Activated CD8-positive, alpha-beta T cell treated with anti-CD3 and anti-CD28 coated beads for 36 hours (primary cell): ENCODE data around the gene TIMM10B. TPM values are rescaled to one million over a fixed set of nuclear protein-coding genes. Genes with fewer than 3 reads are reported as not detected.

Experiments used
- ATAC-seq: fragments of 200-7000 bp; cut with Tn5 transposase; one replicate; pipeline ENCODE4 v1.10.0; 2021; ENCODE audit warnings: mild to moderate bottlenecking, moderate library complexity
- CTCF ChIA-PET: fragments of 350-600 bp; sonication (Branson Sonifier 250); formaldehyde crosslinking; loops from one replicate; lab custom pipeline; 2021; ENCODE audit warnings: antibody characterized with exemption; lab: Charles Lee
- POLR2A ChIA-PET: fragments of 350-600 bp; sonication (Branson Sonifier 250); formaldehyde crosslinking; loops from one replicate; lab custom pipeline; 2021; ENCODE audit warnings: antibody characterized with exemption; lab: Charles Lee
- DNase-seq: peaks from one replicate; pipeline ENCODE4 v3.0.0-alpha.2; 2020
- H3K27ac Mint-ChIP-seq: one replicate; pipeline ENCODE4 v1.8.0; 2021; ENCODE audit warnings: mild to moderate bottlenecking, mixed read lengths
- H3K27me3 Mint-ChIP-seq: one replicate; pipeline ENCODE4 v1.8.0; 2021; ENCODE audit warnings: mixed read lengths
- H3K36me3 Mint-ChIP-seq: one replicate; pipeline ENCODE4 v1.8.0; 2021; ENCODE audit warnings: low read depth, mixed read lengths
- H3K4me1 Mint-ChIP-seq: one replicate; pipeline ENCODE4 v1.8.0; 2021; ENCODE audit warnings: low read depth, mixed read lengths
- H3K4me3 Mint-ChIP-seq: one replicate; pipeline ENCODE4 v1.8.0; 2021; ENCODE audit warnings: mild to moderate bottlenecking, moderate library complexity, mixed read lengths
- H3K9me3 Mint-ChIP-seq: one replicate; pipeline ENCODE4 v1.8.0; 2021; ENCODE audit warnings: mixed read lengths
- intact Hi-C: fragments of 100-400 bp; cut with micrococcal nuclease; formaldehyde crosslinking; loops from one replicate; pipeline ENCODE4 v1.10.0; 2022
- total RNA-seq, 2 experiments: library from RNA; stranded (reverse); gene quantifications; one replicate each; pipeline ENCODE4 v1.2.3, GENCODE V29; 2021
- TF ChIP-seq, protein P1 (sequence below): fragments of 200-600 bp; IDR thresholded peaks from one replicate; pipeline ENCODE4 v1.8.0; 2022; ENCODE audit warnings: antibody characterized with exemption, mild to moderate bottlenecking

The TIMM10B gene
- total RNA-seq, 2 experiments from 2014 or later = 40.6 to 43.0 TPM

DNA sequence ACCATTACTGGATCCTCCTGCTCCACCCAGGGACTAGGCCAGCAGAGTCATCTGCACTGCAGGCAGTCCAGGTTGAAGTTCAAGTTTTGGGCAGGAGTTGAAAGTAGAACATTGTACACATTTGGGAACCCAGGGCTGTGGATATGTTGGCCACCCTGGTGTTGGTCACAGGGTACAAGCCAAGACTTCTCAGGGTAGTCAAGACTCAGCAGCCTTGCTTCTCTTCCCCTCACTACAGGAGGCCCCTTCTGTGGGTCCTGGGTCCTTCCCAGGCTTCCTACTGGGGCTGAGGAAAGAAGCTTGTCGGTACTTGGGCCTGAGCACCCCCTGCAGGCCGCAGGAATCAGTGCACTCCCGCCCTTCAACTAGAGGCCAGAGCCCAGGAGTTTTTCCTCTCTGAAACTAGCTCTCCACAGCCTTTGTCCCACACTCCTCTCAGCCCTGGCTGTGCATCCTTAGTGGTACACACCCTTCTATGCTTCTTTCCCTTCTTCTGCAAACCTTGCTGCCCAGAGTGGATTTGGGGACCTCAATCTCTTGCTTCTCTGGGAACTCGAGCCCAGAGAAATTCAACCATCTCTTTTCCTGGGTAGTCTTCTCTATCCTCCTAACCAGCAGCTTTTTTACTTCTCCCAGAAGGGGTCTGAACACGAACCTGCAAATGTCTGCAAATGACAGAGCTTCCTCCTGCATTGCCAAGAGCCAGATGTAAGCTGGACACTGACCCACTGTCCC, 37.9 kb upstream of the TIMM10B start:
- intact Hi-C loops = loop anchor here (1.0 kb wide), 1 partner anchor 64 kb away; no protein-coding TSS in a partner anchor
- no peaks in the 10 kb centered on the region for H3K4me1 Mint-ChIP-seq
- DNase-seq (peak; percentile 67), ATAC-seq (peak; percentile 90)
- H3K36me3 Mint-ChIP-seq = no peaks in the 10 kb centered on the region
- H3K4me3 Mint-ChIP-seq = no peak overlapping the region
- H3K27ac Mint-ChIP-seq = no peak overlapping the region
- H3K27me3 Mint-ChIP-seq = no peaks in the 10 kb centered on the region
- H3K9me3 Mint-ChIP-seq = no peaks in the 10 kb centered on the region
- TF ChIP-seq, protein P1, sequence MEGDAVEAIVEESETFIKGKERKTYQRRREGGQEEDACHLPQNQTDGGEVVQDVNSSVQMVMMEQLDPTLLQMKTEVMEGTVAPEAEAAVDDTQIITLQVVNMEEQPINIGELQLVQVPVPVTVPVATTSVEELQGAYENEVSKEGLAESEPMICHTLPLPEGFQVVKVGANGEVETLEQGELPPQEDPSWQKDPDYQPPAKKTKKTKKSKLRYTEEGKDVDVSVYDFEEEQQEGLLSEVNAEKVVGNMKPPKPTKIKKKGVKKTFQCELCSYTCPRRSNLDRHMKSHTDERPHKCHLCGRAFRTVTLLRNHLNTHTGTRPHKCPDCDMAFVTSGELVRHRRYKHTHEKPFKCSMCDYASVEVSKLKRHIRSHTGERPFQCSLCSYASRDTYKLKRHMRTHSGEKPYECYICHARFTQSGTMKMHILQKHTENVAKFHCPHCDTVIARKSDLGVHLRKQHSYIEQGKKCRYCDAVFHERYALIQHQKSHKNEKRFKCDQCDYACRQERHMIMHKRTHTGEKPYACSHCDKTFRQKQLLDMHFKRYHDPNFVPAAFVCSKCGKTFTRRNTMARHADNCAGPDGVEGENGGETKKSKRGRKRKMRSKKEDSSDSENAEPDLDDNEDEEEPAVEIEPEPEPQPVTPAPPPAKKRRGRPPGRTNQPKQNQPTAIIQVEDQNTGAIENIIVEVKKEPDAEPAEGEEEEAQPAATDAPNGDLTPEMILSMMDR = peak; percentile 96
- CTCF ChIA-PET = interaction anchor here (0.6 to 14.5 kb wide), 51 partner anchors 10 to 765 kb away, joined by 3 to 652 read pairs (median 6); partner anchors contain the start of genes APBB1, ARFIP2, SMPD1 and TIMM10B
- POLR2A ChIA-PET = interaction anchor here (1.0 to 1.3 kb wide), 4 partner anchors 24 to 64 kb away, joined by 3 to 5 read pairs (median 4); partner anchors contain the start of gene SMPD1

DNA sequence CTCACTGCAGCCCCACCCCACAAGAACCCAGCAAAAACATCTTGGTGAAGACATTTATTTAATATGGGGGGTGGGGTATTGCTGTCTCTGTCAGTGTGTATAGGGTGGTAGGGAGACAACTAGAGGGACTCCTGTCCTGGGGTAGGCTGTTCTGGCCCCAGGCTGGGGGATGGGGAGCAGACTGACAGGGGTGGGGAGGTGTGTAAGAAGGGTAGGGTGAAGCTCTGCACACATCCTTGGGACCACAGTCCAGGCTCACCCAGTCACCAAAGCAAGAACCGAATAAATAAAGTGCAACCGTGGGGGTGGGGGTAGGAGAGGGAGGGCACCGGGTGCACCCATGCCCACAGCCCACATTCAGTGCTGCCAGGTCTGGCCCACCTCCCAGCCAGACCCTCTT, 32.7 kb upstream of the TIMM10B start:
- ChIA-PET CTCF (interaction anchor here (1.6 to 14.5 kb wide), 3 partner anchors 8 to 71 kb away, joined by 4 to 652 read pairs (median 7); partner anchors contain the start of gene HPX), POLR2A (interaction anchor here (1.5 to 1.7 kb wide), 2 partner anchors 34 to 69 kb away, joined by 3 to 5 read pairs; no protein-coding TSS in a partner anchor)
- TF ChIP-seq, protein P1 = no peak
- intact Hi-C loops = no loop called here
- Mint-ChIP-seq H3K27me3 (no peaks in the 10 kb centered on the region), H3K4me1 (no peaks in the 10 kb centered on the region), H3K4me3 (no peak overlapping the region), H3K27ac (no peak overlapping the region), H3K9me3 (no peaks in the 10 kb centered on the region), H3K36me3 (no peaks in the 10 kb centered on the region)
- DNase-seq (no peak), ATAC-seq (no peak)

DNA sequence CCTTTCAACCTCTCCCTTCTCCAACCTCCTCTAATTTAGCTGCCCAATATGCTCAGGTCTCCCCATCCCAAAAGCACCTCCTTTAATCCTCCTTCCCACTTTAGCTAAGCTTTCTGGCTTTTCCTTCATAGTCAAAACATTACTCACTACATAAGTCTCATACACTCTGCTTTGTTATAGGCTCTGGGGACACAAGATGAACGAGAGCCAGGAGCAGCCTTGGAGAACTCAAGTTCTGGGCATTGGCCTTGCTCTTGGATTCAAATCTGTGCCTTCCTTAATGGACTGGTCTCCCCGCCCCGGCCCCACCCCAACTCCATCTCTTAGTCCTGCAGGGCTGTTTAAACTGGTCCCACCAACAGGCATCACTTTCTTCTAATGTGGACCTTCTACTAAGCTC, 29.1 kb upstream of the TIMM10B start:
- CTCF ChIA-PET = interaction anchor here (1.0 to 5.1 kb wide), 5 partner anchors 8 to 90 kb away, joined by 3 to 42 read pairs (median 5); no protein-coding TSS in a partner anchor
- Mint-ChIP-seq H3K4me1 (no peaks in the 10 kb centered on the region), H3K27me3 (no peaks in the 10 kb centered on the region), H3K36me3 (no peaks in the 10 kb centered on the region), H3K27ac (no peak overlapping the region), H3K4me3 (no peak overlapping the region), H3K9me3 (no peaks in the 10 kb centered on the region)
- DNase-seq (no peak), ATAC-seq (no peak)
- intact Hi-C loops = no loop called here
- POLR2A ChIA-PET = no interaction called here
- TF ChIP-seq, protein P1 = no peak

DNA sequence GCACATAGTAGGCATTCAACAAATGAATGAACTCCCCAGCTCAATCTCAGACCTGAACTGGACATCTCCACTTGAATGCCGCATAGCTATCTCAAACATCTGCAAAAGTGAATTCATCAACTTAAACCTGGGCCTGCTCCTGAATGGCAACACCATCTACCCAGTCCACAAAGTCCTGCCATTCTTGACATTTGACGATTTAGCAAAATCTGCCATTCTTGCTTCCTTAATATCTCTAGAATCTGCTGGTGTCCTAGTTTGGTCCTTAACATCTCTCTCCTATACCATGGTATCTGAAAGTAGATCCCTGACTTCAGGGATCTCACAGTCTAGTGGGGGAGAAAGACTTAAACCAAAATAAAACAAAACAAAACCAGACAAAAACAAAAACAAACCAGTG, 28.1 kb upstream of the TIMM10B start:
- TF ChIP-seq, protein P1 = no peak
- POLR2A ChIA-PET = no interaction called here
- Mint-ChIP-seq H3K9me3 (no peaks in the 10 kb centered on the region), H3K4me3 (no peak overlapping the region), H3K4me1 (no peaks in the 10 kb centered on the region), H3K27me3 (no peaks in the 10 kb centered on the region), H3K27ac (no peak overlapping the region), H3K36me3 (no peaks in the 10 kb centered on the region)
- no peak for DNase-seq
- no peak for ATAC-seq
- CTCF ChIA-PET = interaction anchor here (0.6 to 5.1 kb wide), 4 partner anchors 9 to 304 kb away, joined by 3 to 42 read pairs (median 20); no protein-coding TSS in a partner anchor
- intact Hi-C loops = no loop called here

DNA sequence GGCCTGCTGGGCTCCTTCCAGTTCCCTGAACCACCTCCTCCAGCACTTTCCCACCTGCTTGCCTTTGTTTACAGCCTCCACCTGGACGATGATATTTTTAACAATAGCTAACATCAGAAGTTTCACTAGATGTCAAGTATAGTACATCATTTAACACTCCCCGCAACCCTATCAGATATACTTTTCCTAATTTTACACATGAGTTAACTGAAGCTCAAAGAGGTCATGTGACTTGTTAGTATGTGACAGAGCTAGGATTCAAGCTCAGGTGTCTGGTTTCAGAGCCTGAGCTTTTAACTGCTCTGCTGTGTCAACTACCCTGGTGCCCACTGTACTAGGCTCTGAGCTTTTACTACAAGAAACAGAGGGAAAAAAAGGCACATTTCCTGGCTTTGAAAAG, 26.2 kb upstream of the TIMM10B start:
- intact Hi-C loops = no loop called here
- H3K9me3 Mint-ChIP-seq = no peaks in the 10 kb centered on the region
- ATAC-seq = no peak
- POLR2A ChIA-PET = interaction anchor here (0.7 kb wide), 1 partner anchor 76 kb away, joined by 3 read pairs; no protein-coding TSS in a partner anchor
- no peaks in the 10 kb centered on the region for H3K27me3 Mint-ChIP-seq
- no peak for DNase-seq
- no peak overlapping the region for H3K27ac Mint-ChIP-seq
- H3K4me1 Mint-ChIP-seq = no peaks in the 10 kb centered on the region
- CTCF ChIA-PET = interaction anchor here (0.9 to 5.1 kb wide), 4 partner anchors 11 to 101 kb away, joined by 3 to 42 read pairs (median 20); no protein-coding TSS in a partner anchor
- no peak overlapping the region for H3K4me3 Mint-ChIP-seq
- TF ChIP-seq, protein P1 = no peak
- H3K36me3 Mint-ChIP-seq = no peaks in the 10 kb centered on the region
